ENCODE measurements around the gene LARP4B.

LARP4B gene

DNA sequence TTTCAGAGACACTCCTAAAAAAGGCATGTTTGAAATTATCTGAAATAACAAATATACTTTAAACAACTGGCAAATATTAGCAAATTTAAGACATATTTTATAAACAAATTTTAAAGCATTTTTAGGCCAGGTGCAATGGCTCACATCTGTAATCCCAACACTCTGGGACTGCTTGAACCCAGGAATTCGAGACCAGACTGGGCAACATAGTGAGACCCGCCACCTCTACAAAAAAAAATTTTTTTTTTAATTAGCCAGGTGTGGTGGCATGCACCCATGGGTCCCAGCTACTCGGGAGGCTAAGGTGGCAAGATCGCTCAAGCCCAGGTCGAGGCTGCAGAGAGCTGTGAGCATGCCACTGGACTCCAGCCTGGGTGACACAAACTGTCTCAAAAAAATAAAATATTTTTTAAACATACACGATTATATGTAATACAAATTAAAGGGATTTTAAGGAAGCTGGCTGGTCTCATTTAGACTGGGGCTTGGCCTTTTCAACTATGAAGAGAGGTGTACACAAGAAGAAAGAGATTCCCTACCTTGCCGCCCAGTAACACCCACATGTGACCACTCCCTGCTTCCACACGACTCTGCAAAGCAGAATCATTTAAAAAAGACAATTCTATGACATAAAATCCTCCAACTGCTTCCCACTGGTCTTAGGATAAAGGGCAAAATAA, 7.5 kb downstream of the LARP4B start:
- DNase-seq = no peak

DNA sequence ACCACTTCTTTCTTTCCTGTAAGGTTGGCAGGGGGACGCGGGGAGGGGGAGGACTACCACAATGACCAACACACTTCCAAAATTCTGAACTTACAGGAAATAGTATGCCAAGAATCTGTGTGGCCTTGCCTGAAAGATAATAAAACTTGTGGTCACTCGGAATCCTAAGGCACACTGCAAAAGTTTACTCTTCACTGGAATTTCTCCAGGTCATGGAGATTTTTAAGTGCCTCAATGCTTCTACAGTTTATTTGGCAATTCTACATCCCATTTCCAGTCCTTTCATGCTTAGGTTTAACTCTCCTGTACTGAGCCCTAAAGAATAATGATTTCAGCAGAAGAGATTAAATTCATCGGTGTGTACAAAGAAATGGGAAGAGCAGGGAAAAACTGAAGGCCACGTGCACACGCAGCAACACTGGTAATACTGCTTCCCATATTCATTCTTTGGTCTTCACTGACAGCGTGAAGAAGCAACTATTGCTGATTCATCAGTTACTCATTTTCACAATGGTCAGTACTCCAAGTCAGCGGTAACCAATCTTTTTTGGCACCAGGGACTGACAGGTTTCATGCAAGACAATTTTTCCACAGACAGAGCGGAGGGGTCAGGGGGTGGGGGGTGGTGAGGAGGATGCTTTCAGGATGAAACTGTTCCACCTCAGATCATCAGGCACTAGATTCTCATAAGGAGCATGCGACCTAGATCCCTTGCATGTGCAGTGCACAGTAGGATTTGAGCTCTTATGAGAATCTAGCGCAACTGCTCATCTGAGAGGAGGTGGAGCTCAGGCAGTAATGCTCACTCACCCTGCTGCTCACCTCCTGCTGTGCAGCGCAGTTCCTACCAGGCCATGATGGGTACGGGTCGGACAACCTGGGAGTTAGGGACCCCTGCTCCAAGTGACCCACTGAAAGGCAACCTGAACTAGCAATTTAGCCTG, 9.8 kb downstream of the LARP4B start:
- DNase-seq = no peak

DNA sequence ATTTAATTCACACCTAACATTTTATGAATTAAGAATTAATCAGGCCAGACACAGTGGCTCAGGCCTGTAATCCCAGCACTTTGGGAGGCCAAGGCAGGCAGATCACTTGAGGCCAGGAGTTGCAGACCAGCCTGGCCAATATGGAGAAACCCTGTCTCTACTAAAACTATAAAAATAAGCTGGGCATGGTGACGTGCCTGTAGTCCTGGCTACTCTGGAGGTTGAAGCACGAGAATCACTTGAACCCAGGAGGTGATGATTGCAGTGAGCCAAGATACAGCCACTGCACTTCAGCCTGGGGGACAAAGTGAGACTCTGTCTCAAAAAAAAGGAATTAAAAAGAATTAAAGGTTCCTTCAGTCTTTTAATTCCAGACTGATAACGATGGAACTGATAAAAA, 11.1 kb downstream of the LARP4B start:
- DNase-seq = no peak

DNA sequence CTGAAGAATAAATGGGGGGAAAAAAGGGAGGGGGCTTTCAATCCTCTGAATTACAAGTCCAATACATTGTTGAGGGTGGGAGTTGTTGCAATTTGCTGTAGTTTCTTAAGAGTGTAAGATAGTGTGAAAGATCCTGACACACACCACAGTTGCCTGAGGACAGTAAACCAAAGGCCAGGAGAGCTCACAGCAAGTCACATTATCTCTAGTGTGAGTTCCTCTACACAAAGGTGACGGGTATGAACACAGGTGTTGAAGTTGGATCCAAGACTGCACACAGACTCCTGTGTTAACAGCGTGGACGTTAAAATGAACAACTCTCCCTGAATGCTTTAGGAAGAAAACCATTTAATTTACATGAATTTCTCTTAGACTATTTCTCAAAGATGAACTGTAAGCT, 12.0 kb downstream of the LARP4B start:
- no peak for DNase-seq

DNA sequence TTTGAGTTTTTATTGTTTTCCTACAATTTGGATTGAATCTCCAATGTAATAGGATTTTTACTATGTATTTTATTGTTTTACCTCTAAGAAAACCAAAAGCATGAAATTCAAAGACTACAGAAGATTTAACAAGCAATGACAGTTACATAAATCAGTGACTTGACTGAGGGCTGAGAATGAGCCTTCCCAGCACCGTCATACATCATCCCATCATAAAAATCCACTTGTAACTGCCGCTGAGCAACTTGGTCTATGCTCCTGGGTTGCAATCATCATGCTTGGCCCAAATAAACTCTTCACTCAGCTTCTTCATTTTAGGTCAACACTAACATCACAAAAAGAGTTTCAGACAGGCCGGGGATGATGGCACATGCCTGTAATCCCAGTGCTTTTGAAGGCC, 13.5 kb downstream of the LARP4B start:
- DNase-seq = no peak

DNA sequence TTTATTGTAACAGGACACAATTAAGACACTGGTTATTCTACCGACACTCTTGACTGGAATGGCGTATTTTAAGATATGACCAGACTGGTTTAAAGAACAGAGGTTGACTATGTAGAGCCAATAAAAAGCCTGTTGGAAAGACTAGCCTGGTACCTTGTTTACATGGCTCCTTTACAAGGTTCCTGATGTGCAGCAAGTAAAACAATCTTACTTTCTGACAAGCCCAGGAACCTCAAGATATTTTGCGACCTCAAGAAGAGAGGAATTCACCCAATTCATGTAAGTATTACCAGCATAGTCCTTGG, 14.1 kb downstream of the LARP4B start:
- DNase-seq = no peak

DNA sequence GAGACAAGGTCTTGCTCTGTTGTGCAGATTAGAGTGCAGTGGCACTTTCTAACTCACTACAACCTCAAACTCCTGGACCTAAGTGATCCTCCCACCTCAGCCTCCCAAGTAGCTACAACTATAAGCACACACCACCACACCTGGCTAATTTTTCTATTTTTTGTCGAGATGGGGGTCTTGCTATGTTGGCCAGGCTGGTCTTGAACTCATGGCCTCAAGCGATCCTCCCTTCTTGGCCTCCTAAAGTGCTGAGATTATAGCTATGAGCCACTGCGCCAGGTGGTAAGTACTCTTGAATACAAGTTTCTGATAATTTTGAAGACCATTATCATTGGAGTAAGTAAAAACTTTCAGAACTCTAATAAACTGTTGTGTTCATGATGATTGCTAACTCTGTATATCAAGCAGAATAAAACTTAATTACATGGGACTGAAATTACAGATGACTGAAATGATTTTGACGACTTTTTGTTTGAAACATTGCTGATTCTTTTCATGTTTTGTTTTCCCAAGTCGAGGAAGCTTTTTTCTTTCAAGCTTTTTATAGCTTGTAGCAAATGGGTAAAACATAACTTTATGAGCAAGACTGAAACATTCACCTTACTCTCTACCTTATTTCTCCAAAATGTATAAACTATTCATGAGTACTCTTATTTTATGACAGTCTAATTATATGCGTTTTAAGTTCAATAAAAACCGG, 14.6 kb downstream of the LARP4B start:
- DNase-seq = no peak

DNA sequence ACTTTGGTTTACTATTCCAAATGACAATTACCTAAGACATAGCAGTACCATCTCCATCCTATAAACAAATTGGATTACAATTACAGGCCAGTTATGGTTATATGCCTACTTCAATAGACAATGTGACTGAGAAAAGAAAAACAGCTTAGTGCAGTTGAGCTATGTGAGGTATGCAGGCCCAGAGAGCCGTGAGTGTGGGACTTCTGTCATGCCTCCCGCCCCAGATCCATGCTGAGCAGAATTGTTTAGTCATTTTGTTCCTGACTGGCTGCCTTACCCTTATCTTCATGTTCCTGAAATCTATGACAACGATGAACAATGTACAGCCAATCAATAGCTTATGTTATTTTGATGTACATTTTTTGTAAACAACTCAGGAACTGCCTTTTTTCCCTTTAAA, 21.7 kb downstream of the LARP4B start:
- no peak for DNase-seq

DNA sequence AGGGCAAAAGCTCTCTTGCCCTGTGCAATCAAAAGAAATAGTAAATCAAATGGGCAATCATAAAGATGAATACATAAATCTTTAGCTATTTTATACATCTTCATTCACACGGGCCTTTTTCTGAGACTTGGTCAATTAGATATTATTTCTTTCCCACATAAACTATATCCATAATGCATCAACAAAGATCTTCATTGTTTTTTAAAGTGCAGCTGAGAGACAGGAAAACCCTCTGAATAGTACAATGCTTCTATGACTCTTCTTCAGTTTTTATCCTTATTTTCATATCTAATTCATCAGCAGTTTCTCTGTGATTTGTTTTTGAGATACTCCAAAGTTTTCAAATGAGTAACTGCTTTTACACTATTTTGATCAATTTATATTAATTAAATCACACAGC, 25.5 kb downstream of the LARP4B start:
- no peak for DNase-seq

DNA sequence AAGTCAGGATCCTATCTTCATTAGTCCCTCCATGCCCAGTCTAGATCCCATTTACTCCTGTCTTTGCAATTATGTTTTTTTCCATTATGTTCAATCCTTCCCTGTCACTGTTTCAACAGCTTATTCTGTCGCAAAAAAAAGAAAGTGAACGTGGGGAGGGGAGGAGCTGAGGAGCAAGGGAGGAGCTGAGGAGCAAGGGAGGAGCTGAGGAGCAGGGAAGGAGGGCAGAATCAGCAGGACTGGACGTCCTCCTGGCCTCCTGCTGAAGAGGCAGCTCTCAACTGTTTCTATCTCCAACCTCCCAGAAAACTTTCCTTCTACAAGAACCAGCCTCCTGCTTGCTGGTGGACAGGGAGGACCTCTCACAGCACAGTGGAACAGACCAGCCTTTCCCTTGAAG, 26.0 kb downstream of the LARP4B start:
- DNase-seq = peak; percentile 20

DNA sequence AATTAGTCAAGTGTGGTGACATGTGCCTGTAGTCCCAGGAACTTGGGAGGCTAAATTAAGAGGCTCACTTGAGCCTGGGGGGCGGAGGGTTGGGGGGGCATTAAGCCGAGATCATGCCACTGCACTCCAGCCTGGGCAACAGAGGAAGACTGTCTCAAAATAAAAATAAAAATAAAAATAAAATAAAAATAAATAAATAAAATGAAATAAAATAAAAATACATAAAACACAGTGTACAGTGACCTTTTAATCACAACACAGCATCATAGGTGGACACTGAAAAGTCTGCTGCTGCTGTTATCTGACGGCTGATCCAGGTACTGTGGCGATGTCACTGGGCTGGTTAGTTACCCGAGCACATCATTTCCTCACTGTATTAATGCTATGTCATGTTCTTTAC, 27.1 kb downstream of the LARP4B start:
- DNase-seq = no peak

DNA sequence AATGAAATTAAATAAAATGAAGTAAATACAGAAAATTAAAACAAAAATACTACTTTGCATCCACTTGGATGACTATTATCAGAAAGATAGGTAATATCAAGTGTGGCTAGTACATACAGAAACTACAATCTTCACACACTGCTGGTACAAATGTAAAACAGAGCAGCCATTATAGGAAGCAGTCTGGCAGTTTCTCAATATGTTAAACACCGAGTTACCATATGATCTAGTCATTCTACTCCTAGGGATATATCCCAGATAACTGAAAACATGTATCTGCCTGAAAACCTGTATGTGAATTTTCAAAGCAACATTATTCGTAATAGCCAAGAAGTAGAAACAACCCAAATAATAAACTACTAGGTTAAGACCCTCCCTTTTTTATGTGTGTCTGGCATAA, 33.4 kb downstream of the LARP4B start:
- no peak for DNase-seq

DNA sequence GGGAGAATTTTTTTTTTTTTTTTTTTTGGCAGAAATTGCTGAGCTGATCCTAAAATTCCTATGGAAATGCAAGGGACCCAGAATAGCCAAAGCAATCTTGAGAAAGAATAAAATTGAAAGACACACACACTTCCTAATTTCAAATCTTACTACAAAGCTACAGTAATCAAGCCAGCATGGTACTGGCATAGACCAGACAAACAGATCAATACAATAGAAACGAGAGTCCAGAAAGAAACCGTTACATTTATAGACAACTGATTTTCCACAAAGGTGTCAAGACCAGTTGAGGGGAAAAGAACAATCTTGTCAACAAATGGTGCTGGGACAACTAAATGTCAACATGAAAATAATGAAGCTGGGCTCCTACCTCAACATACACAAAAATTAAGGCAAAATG, 34.5 kb downstream of the LARP4B start:
- DNase-seq = no peak

DNA sequence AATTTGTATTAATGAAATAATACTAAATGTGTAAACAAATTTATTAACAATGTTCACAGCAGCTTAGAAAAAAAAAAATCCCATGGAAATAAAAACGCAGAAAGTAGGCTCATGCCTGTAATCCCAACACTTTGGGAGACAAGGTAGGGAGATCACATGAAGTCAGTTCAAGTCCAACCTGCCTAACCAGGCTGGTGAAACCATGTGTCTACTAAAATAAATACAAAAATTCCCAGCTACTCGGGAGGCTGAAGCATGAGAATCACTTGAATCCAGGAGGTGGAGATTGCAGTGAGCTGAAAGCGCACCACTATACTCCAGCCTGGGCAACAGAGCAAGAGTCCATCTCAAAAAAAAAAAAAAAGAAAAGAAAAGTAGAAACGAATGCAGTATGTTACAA, 36.2 kb downstream of the LARP4B start:
- DNase-seq = no peak

DNA sequence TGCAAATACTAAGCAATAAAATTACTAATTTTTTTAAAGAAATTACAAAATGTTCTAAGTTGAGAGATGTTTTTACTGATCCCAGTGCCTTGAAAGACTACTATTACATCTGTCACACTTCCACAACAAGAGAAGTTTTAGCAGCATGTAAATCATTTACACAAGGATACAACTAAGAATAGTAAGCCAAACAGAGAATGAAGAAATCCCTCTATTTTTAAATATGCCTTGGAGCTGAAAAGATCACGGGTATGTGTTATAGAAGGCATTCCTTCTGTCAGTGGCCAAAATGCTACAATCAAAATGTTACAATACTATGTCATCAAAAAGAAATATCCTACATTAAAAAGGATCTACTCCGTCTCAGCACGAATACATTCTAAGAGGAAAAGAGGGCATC, 52.6 kb downstream of the LARP4B start:
- DNase-seq = no peak

DNA sequence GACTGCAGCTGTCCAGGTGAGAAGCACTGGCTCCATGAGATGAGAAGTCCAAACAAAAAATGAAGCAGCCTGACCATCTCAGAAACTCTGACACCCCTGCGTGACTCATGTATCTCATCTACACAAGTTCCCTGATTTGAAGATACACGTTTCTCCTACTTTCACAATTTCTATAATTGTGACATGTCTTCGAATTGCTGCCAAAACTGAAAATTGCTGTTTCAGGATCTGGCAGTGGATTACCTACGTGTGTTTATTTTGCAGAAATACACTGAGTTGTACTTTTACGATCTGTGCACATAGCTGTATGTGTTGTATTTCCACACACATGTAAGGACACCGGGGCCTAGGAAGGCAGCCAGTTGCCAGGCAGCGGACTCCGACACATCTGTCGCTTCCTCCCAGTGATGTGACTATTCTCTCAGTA, 53.2 kb downstream of the LARP4B start:
- no peak for DNase-seq

DNA sequence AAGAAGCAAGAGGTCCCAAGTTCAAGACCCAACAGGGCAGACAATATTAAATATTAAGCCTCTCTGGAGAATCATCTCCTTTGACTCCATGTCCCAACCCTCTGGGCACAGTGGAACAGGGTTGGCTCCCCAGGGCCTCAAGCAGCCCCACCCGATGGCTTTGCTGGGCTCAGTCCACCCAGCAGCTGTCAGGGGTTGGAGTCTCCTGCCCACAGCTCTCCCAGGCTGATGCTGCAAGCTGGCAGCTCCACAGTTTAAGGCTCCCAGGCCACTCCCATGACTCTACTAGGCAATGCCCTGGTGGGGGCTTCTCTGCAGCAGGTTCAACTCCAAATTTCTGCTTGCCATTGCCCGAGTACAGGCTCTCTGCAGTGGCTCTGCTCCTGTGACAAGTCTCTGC, 55.1 kb downstream of the LARP4B start:
- no peak for DNase-seq

DNA sequence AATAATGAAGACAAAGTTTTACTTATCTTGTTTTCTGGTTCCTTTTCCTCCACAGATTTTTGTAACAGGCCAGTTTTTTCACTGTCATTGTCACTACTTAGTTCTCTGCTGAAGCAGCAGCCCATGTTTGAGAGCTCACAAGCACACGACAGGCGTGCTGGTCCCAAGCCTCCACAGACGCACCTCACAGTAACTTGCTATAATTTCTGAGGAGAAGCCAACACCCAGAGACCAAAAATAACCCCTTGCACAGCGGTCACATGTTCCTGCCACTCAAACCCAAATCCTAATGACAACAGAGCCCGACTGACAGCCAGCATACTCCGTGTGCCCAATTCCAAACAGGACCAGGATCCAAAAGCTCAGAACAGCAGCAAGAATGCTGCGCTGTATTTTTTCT, 58.5 kb downstream of the LARP4B start:
- no peak for DNase-seq

DNA sequence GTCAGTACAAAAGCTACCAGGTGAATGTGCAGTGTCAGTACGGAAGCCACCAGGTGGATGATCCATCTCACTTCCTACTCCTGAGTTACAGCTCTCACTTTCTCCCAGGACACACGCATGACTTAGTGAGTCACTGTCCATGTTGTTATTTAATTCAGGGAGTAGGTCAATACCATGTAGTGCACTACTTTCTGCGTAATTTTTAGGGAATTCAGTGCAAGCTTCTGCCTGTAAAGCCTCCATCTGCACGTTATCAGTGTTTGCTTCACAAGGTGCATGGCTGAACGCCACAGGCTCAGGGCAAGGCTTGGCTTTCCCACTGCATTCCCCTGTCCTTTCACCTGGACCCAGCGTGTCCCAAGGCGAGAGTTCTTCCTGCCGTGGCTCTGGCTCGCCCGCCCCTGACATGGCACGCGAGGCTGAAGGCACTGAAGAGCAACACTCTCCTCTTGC, 59.5 kb downstream of the LARP4B start:
- no peak for DNase-seq

DNA sequence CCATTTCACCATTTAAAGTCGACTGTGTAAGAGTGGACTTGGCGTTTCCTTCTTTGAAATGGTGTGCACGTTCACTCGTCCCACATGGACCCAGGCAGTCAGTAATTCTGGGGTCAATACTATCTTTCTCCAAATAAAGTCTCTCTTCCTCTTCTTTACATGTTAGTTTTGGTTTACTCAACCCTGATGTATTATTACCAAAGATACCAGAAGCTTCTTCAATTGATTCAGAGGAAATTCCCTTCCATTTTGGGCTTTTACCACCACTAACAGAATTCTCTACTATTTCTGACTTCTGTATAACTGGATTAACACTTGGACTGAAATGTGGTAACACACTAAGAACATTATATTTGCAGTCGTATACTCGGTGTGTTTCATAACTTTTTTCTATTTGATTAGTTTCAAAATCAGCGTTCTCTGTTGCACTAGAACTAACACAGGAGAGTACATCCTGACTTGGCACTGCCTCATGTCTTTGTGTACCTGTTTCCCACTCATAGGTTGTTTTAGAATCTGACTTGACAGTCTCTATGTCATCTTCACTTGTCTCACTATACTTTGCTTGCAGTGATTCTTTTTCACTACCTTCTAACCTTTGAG, 60.8 kb downstream of the LARP4B start:
- DNase-seq = no peak

DNA sequence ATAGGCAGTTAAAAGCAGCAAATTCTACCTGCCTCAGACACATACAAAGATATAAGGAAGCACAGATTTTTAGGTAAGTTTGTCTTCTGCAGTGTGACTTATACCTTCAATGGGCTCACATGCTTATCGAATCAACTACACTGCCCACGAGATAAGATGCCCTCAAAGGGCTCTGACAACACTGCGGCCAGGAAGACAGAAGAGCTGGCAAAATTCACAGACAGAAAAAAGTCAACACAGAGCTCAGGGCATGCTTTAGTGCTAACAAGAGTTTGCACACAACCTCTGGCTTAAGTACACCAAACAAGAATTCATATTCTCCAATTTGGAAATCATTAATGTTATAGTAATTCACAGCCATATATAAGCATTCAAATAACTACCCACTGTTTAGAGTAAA, 62.3 kb downstream of the LARP4B start:
- no peak for DNase-seq

DNA sequence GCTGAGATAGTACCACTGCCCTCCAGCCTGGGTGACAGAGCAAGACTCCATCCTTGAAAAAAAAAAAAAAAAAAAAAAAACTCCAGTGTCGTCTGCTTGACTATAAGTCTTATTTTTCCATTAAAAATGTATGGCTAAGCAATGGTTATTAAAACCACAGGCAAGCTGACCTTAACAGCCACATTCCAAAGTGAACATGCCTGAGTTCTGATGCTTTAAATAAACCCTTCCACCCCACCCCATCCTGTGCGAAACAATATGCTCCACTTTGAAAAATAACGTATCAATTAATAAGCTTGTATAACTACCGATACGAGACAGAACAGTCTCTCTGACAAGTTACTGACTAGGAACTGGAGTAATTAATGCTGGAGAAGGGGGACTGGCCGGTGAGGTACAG, 63.7 kb downstream of the LARP4B start:
- no peak for DNase-seq

DNA sequence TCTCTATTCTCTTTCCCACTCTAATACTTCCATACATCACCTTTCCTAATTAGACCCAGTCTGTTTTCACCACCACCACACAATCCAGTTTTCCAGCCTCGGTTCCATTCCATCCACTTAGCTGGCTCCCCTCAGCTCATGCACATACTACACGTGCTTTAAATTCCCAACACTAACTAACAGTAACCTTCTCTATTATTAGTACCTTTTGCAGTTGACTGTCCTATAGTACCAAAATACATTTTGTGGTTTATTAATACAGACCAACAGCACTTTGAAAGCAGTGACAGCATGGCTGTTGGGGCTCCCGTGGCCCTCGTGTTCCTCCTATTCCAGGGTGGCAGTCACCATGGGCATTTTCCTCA, 64.9 kb downstream of the LARP4B start:
- DNase-seq = no peak

All from hematopoietic multipotent progenitor cell treated with erythropoietin and hydrocortisone succinate and interleukin-3 and kit ligand, for 4 days (in vitro differentiated cells).